Measurements from ENCODE around the gene VPS52. TPM values are rescaled to one million over a fixed set of nuclear protein-coding genes. Genes with fewer than 3 reads are reported as not detected.
A peak's percentile ranks its signal among the peaks of the same experiment; 100 is the strongest.

Gene VPS52
- total RNA-seq, 2 donors from 2014 or later, result 37.1 to 40.5 TPM

GRCh38 chr6:33304216-33304615, 32.5 kb upstream of the VPS52 start:
- TF ChIP-seq CTCF (IDR thresholded peaks at IDR 0.05), result no peak
- no peak for TF ChIP-seq POLR2A (IDR thresholded peaks at IDR 0.05)
- Histone ChIP-seq H3K36me3 (replicated peaks in 1 of 2; ENCODE audit: insufficient read depth in 1 of 2, low read depth in 2 of 2) (peaks cover 0 to 17% of the 10 kb centered on the region in 2 donors), H3K9me3 (no peaks in the 10 kb centered on the region), H3K27me3 (no peaks in the 10 kb centered on the region), H3K4me3 (no peak overlapping the region), H3K27ac (no peak overlapping the region), H3K4me1 (peaks cover 16% of the 10 kb centered on the region)
- intact Hi-C loops (cut with DNase I), result no loop called here
- no peak for ATAC-seq
- WGBS, 2 donors, result 87 to 89% methylated on average over 7 to 9 of the region's 16 CpGs
- no peak for DNase-seq

- intact Hi-C loops (cut with DNase I), result no loop called here
- peaks cover 25% of the 10 kb centered on the region for H3K4me1 ChIP-seq
- no peak overlapping the region for H3K4me3 ChIP-seq
- peaks cover 0 to 17% of the 10 kb centered on the region in 2 donors for H3K36me3 ChIP-seq (replicated peaks in 1 of 2; ENCODE audit: insufficient read depth in 1 of 2, low read depth in 2 of 2)
- no peaks in the 10 kb centered on the region for H3K9me3 ChIP-seq
- TF ChIP-seq CTCF (IDR thresholded peaks at IDR 0.05) (no peak), POLR2A (IDR thresholded peaks at IDR 0.05) (no peak)
- no peaks in the 10 kb centered on the region for H3K27me3 ChIP-seq
- ATAC-seq (no peak), DNase-seq (no peak)
- H3K27ac ChIP-seq, result no peak overlapping the region
- 67 to 86% methylated on average over 3 of the region's 3 CpGs for WGBS, 2 donors
Measured at GRCh38 chr6:33301877-33302276, 30.2 kb upstream of the VPS52 start.

- whole genome bisulfite sequencing, 2 donors, result 0% methylated on average over 22 to 54 of the region's 54 CpGs
- Histone ChIP-seq H3K4me1 (peaks cover 26% of the 10 kb centered on the region), H3K27me3 (no peaks in the 10 kb centered on the region), H3K27ac (peak overlapping the region; percentile 83 to 99 (median 89)), H3K36me3 (replicated peaks in 1 of 2; ENCODE audit: insufficient read depth in 1 of 2, low read depth in 2 of 2) (peaks cover 0 to 9% of the 10 kb centered on the region in 2 donors), H3K4me3 (peak overlapping the region; percentile 44 to 85), H3K9me3 (no peaks in the 10 kb centered on the region)
- DNase-seq (peak; percentile 90 to 92 (median 90)), ATAC-seq (peak; percentile 82)
- intact Hi-C loops (cut with DNase I), result no loop called here
- peak in 2 of 3 donors; percentile 76 to 80 for TF ChIP-seq POLR2A (IDR thresholded peaks at IDR 0.05)
- TF ChIP-seq CTCF (IDR thresholded peaks at IDR 0.05), result peak; percentile 25 to 75 (median 59)
Measured at GRCh38 chr6:33299237-33299944, 27.7 kb upstream of the VPS52 start.

GRCh38 chr6:33298773-33299236, 27.1 kb upstream of the VPS52 start, which contains the start of gene RGL2:
Gene RGL2 (minus strand): TSS chr6:33298942. CDS start chr6:33298610, 332 bp downstream.
- Histone ChIP-seq H3K27ac (peak within 1 kb of the TSS; percentile 83 to 99 (median 89)), H3K4me3 (peak within 1 kb of the TSS; percentile 44 to 85), H3K9me3 (no peaks in the 10 kb centered on the region), H3K4me1 (peaks cover 26% of the 10 kb centered on the region), H3K27me3 (no peaks in the 10 kb centered on the region), H3K36me3 (replicated peaks in 1 of 2; ENCODE audit: insufficient read depth in 1 of 2, low read depth in 2 of 2) (peaks cover 0 to 6% of the 10 kb centered on the region in 2 donors)
- DNase-seq (peak; percentile 78 to 84 (median 80)), ATAC-seq (peak; percentile 69)
- intact Hi-C loops (cut with DNase I), result no loop called here
- TF ChIP-seq CTCF (IDR thresholded peaks at IDR 0.05), result no peak
- 0% methylated on average over 10 to 23 of the region's 34 CpGs for WGBS, 2 donors

All from body of pancreas (tissue), 4 donors.